ENCODE results near the gene TMEM185B.
"Not testable (repeated sequence)": the region's sequence is repeated elsewhere in the genome, so short reads cannot be mapped to it uniquely, and the experiment has no call there.

TMEM185B gene

GRCh38 chr2:120262761-120263428 is 39.7 kb upstream of the TMEM185B start:
- DNase-seq (ENCODE audit: low spot score): no peak
- TF ChIP-seq CTCF (IDR thresholded peaks at IDR 0.05; ENCODE audit: extremely low read depth, missing control alignments): no peak

- DNase-seq (ENCODE audit: low spot score): no peak
- no peak for TF ChIP-seq CTCF (IDR thresholded peaks at IDR 0.05; ENCODE audit: extremely low read depth, missing control alignments)
These were observed 39.0 kb upstream of the TMEM185B start for GRCh38 chr2:120262150-120262549.

GRCh38 chr2:120261387-120262006 is 38.3 kb upstream of the TMEM185B start:
- no peak for TF ChIP-seq CTCF (IDR thresholded peaks at IDR 0.05; ENCODE audit: extremely low read depth, missing control alignments)
- DNase-seq (ENCODE audit: low spot score): peak; percentile 82

GRCh38 chr2:120260736-120261135 is 37.5 kb upstream of the TMEM185B start:
- DNase-seq (ENCODE audit: low spot score): no peak
- no peak for TF ChIP-seq CTCF (IDR thresholded peaks at IDR 0.05; ENCODE audit: extremely low read depth, missing control alignments)

GRCh38 chr2:120259939-120260338 is 36.7 kb upstream of the TMEM185B start:
- not testable (repeated sequence) for DNase-seq (ENCODE audit: low spot score)

GRCh38 chr2:120258196-120258595 is 35.0 kb upstream of the TMEM185B start:
- TF ChIP-seq CTCF (IDR thresholded peaks at IDR 0.05; ENCODE audit: extremely low read depth, missing control alignments): no peak
- no peak for DNase-seq (ENCODE audit: low spot score)

GRCh38 chr2:120257522-120257921 is 34.3 kb upstream of the TMEM185B start:
- DNase-seq (ENCODE audit: low spot score): no peak
- no peak for TF ChIP-seq CTCF (IDR thresholded peaks at IDR 0.05; ENCODE audit: extremely low read depth, missing control alignments)

- no peak for TF ChIP-seq CTCF (IDR thresholded peaks at IDR 0.05; ENCODE audit: extremely low read depth, missing control alignments)
- no peak for DNase-seq (ENCODE audit: low spot score)
These were observed 33.4 kb upstream of the TMEM185B start for GRCh38 chr2:120256651-120257000.
